ENCODE measurements around the gene SP2.
"Not testable (repeated sequence)": the region's sequence is repeated elsewhere in the genome, so short reads cannot be mapped to it uniquely, and the experiment has no call there.

SP2 gene

DNA sequence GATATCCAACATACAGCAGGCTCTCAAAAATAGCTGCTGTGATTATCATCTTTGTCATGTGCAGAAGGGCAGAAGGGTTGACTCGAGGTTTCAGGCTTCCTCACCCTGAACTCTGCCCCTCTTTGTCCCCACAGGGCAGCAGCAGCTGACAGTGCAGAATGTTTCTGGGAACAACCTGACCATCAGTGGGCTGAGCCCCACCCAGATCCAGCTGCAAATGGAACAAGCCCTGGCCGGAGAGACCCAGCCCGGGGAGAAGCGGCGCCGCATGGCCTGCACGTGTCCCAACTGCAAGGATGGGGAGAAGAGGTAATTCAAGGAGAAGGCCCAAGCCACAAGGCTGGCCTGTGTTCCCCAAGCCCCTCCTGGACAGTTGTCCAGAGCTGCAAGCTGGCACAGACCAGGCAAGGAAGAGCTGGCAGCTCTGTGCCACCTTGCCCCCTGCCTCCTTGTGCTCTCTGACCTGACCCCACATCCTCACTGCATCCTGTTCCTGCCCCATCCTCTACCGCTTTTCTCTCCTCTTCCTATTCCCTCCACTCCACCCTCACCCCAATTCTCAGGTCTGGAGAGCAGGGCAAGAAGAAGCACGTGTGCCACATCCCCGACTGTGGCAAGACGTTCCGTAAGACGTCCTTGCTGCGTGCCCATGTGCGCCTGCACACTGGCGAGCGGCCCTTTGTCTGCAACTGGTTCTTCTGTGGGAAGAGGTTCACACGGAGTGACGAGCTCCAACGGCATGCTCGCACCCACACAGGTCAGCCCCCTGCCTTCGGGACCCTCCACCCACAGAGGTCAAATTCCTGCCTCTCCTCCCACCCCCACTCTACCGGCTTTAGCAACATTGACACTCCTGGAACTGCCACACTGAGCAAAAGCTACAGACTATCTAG, 29.0 kb downstream of the SP2 start:
- DNase-seq (ENCODE audit: low read depth), result no peak

- DNase-seq (ENCODE audit: low read depth), result no peak
These were observed 29.6 kb downstream of the SP2 start for GRCh38 chr17:47925678-47925988.

- DNase-seq (ENCODE audit: low read depth), result no peak
These were observed 31.9 kb downstream of the SP2 start for GRCh38 chr17:47927821-47928400.

DNA sequence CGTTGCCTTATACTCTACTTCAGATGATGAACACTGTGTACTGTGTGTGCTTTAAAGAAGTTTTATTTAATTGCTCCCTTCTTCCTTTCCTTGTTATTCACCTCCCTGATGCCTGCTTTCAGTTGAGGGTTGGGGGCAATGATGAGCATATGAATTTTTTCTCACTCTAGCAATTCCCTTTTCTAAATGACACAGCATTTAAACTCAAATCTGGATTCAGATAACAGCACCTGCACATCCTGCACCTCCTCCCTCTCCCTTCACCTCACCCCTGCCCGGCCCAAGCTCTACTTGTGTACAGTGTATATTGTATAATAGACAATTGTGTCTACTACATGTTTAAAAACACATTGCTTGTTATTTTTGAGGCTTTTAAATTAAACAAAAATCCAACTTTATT, 32.4 kb downstream of the SP2 start:
- no peak for DNase-seq (ENCODE audit: low read depth)

DNA sequence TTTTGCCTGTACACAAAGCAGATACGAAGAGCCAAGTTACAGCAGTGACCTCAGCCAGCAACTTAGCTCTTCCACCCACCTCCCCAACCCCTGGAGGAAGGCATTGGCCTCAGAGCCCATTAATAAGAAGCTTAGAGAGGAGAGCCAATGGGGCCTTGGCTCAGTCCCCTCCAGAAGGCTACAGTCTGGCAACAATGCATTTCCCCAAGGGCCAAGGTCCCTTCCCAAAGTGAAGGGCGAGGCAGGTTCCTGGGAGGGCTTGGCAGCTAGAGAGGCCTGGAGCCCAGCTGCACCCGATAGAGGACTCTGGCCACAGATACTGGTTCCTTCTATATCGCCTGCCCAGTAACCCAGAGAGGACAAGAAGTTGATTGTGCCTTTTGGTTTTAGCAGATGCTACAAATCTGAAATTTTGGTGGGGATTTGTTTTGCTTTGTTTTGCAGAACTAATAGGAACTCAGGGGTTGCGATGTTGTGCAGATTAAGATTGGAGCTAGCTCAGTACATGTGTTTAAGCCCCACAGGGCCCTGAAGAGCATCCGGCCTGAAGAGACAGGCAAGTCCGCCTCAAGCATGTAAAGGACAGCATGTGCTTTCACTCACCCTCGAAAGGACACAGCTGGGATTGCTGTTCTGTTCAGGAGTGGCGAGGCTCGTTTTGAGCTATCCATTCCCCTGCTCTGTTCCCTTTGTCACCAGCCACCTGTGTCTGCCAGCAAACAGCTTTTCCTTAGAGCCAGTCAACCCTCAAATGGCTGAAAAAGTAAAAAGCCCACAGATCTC, 33.4 kb downstream of the SP2 start:
- DNase-seq (ENCODE audit: low read depth), result no peak

- DNase-seq (ENCODE audit: low read depth), result no peak
These were observed 35.8 kb downstream of the SP2 start for GRCh38 chr17:47931848-47932247.

GRCh38 chr17:47934856-47935255, 38.8 kb downstream of the SP2 start:
- no peak for DNase-seq (ENCODE audit: low read depth)

GRCh38 chr17:47935468-47935867, 39.4 kb downstream of the SP2 start:
- not testable (repeated sequence) for DNase-seq (ENCODE audit: low read depth)

DNA sequence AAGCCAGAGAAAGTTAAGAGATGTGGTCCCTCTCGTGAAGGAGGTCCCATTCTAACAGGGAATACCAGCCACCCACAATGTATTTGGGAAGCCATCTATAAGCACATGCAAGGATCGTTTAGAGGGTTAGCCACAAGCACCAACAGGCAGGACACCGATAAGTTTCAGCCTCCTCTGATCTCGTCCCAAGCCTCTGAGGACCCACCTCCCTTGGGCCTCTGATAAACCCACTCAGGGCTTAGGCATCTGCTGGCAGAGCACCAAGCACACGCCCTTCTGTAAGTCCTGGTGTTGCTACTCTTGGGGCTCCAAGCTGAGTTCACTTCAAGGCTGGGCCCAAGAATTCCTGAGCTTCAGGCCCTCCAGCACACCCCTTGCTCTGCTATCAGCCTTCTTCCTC, 39.9 kb downstream of the SP2 start:
- no peak for DNase-seq (ENCODE audit: low read depth)

DNA sequence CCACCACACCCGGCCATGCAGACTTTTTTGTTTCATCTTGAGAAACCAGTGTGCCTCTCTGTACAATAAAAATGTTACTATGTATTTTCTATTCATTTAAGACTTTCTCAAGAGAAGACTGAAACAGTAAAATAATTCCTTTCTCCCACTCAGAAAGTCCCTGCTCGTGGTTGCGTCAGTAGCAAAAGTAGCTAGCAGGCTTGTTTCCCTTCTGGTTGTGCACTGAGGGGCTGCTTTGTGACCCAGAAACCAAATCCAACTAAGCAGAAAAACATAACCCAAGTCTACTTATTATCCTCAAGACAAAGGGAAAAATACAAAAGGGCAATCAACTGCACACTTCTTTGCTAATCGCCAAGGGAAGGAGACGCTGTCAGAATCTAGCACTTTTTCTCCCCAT, 41.9 kb downstream of the SP2 start:
- no peak for DNase-seq (ENCODE audit: low read depth)

DNA sequence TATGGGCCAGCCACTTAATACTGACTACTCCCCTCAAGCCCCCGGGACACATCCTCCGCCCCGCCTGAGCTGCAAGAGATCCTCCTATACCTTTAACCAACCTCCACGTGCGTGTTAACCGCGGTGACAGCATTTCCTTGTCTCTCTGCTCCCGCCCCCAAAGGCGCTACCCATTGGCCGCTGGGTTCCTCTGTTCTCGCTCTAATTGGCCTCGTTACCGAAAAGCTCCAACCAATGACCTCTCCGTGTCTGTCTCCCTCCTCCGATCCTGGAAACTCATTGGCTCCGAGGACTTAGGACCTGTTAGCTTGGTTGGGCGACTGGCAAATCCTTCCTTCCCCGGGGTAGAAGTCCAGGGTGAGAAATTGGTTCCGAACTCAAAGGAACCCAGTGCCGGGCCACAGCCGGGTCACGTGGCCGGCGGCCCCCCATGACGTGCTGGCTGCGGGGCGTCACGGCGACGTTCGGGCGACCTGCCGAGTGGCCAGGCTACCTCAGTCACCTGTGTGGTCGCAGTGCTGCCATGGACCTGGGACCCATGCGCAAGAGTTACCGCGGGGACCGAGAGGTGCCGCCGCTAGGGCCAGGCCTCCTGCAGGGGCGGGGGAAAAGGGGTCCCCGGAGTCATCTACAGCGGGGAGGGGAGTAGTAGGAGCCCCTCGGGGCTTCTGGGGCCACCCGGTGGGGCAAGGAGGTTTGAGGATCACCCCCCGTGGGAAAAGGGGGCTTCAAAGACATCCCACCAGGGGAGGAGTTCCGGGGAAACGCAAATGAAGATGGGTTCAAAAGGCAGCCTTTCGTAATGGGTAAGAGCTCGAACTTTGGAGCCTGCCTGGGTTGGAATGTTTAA, 45.4 kb downstream of the SP2 start, which contains the start of gene PNPO:
Gene PNPO, plus strand, starts transcription at position 326 of the 850 bp plus-strand sequence. Its CDS starts 105 bp downstream, at position 431.
- DNase-seq (ENCODE audit: low read depth), result peak; percentile 84

DNA sequence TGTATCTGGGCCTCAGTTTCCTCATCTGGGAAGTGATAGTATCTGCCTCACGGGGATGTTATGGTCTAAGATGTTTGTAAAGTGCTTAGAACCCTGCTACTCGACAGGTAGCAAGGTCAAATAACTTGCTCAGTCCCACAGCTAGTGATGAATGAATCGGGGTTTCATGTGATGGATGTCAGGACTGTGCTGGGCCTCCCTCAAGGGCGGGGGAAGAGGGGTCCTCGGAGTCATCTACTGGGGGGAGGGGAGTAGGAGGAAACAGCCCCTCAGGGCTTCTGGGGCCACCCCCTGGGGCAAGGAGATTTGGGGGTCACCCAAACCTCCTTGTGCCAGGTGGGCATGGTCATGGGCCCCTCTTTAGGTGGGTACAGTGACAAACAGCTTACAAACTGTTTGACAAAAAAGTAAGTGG, 46.1 kb downstream of the SP2 start:
- no peak for DNase-seq (ENCODE audit: low read depth)

GRCh38 chr17:47942568-47942967, 46.5 kb downstream of the SP2 start:
- DNase-seq (ENCODE audit: low read depth), result no peak

DNA sequence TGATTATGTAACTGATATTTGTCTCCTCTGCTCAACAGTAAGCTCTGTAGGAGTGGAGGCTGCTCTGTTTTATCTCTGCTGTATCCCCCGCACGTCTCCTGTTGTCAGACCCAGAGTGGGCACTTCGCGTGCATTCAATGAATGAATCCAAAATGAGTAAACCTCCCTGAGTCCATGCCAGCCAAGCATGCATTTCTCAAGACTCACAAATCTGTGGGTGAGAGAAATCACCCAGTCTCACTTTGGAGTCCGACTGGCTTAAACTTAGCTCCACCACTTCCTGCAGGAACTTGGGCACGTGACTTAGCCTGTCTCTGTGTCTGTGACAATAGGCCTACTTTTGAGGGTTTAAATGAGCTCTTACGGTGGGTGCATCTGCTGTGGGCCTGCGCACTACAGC, 49.0 kb downstream of the SP2 start:
- DNase-seq (ENCODE audit: low read depth), result no peak

DNA sequence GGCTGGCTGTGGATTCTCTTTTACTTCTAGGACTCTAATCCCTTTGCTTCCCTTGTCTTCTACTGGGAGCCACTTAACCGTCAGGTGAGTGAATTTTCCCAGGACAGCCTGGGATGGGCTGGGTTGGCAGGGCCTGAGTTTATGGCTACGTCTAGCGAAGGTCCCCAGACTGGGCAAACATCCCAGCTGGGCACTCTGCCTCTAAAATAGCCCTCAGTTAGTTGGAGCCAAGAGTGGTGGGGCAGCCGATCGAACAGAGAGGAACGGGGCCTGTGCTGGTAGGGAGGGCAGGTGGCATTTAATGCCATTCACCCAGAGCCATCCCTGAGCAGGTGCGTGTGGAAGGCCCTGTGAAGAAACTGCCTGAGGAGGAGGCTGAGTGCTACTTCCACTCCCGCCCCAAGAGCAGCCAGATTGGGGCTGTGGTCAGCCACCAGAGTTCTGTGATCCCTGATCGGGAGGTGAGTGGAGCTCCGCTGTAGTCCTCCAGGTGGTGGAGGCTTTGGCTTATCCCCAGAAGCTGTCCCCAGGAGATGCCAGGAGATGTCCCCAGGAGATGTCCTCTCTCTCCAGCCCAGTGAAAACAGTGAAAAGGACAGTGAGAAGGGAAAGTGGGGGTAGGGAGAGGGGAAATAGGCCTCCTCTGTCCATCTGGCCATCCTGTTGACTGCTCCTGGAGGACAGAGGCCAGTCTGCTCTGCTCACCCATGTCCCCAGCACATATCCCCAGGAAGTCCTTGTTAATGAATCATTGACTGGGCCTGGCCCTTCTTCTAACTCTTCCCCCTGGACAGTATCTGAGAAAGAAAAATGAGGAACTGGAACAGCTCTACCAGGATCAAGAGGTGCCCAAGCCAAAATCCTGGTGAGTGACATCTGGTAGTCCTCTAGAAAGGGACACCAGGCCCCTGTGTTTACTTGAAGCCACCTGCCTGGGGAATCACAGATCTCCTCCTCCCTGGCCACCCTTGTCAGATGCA, 49.8 kb downstream of the SP2 start:
- DNase-seq (ENCODE audit: low read depth), result no peak

DNA sequence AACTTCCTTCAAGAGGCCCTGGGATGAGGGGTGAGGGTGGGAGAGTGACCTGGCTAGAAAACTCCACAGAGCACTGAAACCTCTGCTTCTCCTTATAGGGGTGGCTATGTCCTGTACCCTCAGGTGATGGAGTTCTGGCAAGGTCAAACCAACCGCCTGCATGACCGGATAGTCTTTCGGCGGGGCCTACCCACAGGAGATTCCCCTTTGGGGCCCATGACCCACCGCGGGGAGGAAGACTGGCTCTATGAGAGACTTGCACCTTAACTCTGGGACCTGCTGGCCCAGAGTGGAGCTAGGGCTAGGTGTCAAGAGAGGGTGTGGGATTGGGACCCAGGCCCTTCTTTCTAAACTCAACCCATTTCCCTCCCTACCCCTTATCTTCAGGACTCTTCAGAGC, 50.5 kb downstream of the SP2 start:
- DNase-seq (ENCODE audit: low read depth), result no peak

DNA sequence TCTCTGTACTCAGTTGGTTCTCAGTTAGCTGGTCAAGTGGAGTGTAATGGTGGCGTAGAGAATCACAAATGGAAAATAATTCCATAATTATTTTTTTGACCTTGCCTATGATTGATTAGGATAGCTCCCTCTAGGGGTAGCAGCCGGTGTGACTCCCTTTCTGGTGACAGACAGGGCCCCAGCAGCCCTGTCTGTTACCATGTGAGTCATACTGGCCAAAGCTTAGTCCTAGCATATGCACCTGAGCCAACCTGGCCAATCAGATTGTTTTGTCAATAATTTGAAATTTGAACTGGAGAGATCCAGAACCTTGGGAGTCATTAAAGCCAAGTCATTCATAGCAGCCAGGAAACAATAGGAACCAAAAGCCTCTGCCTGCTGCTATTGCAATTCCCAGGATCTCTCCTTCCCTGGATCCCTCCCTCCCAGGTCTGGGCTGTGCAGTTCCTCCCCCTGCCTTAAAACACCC, 50.9 kb downstream of the SP2 start:
- DNase-seq (ENCODE audit: low read depth), result peak; percentile 48

DNA sequence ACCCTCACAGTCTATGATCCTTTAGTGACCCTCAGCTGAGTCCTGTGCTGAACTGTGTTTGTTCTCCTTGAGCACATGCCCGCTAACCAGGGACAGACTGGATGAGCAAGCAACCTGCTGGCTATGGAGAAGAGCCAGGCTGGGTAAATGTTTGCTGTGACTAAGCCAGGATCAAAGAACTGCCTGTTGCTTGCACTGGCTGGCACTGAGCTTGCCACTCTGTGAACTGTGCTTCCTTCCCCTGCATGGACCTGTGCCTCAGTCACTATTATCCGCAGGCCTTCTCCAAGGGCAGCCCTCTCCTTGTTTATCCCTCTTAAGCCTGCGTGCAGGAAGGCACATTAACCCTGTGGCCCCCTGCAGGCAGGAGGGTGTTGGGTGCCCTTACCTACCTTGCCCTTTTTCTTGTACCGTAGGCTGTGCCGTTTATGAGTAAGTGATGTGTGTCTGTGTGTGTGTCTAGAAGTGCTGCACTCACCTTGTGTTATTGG, 52.7 kb downstream of the SP2 start:
- no peak for DNase-seq (ENCODE audit: low read depth)

DNA sequence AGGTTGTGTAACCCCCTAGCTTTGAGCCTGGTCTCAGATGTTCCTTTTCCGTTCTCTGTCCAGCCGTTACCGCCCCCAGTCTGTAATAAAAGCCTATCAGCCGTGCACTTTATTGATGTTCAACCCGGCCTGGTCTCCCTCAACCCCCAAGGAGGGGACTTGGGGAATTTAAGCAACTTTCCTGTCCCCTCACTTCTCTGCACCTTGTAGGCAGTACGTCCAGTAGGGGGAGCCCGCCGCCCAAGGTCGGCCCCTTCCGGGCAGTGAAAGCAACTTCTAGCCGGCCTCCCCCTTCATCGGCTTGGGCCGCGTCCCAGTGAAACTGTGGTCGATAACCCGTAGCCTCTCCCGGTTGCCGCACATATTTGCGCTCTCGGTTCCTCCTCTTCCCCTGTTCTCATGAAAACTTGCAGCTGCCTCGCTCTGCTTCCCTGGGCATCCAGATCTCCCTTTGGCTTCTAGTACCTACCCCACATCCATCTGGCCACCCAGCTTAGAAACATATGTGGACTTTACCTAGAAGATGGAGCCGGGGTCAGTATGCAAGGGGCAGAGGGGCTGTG, 53.2 kb downstream of the SP2 start:
- peak; percentile 60 for DNase-seq (ENCODE audit: low read depth)

GRCh38 chr17:47949946-47950345, 53.9 kb downstream of the SP2 start:
- DNase-seq (ENCODE audit: low read depth), result no peak

Data from activated T-helper 1 cell treated with Interleukin-2 at 50 U/mL for 16 hours (primary cell).